GM06990 (cell line): ENCODE measurements around the gene ARID1B.

ENCODE experiments used
- DNase-seq: peaks from one replicate; pipeline ENCODE4 v3.0.0-alpha.2; 2011; ENCODE audit not compliant: insufficient read length; ENCODE audit errors: extremely low read depth
- H3K27me3 ChIP-seq: replicated peaks from 2 replicates; pipeline ENCODE4 v1.6.0; 2011; ENCODE audit warnings: low read length; ENCODE audit not compliant: control insufficient read depth, insufficient read depth
- H3K36me3 ChIP-seq: 2 replicates; pipeline ENCODE4 v1.5.1; 2011; ENCODE audit warnings: low read length; ENCODE audit not compliant: control insufficient read depth, insufficient read depth
- H3K4me3 ChIP-seq: replicated peaks from 2 replicates; pipeline ENCODE4 v1.5.1; 2011; ENCODE audit warnings: low read depth, mild to moderate bottlenecking, control low read depth, low read length
- TF ChIP-seq, protein P1 (sequence below): IDR thresholded peaks from 2 replicates; pipeline ENCODE4 v1.5.1; 2011; ENCODE audit warnings: low read length, control low read depth, mild to moderate bottlenecking, inconsistent platforms; ENCODE audit not compliant: insufficient read depth, poor library complexity, severe bottlenecking

The ARID1B gene

DNA sequence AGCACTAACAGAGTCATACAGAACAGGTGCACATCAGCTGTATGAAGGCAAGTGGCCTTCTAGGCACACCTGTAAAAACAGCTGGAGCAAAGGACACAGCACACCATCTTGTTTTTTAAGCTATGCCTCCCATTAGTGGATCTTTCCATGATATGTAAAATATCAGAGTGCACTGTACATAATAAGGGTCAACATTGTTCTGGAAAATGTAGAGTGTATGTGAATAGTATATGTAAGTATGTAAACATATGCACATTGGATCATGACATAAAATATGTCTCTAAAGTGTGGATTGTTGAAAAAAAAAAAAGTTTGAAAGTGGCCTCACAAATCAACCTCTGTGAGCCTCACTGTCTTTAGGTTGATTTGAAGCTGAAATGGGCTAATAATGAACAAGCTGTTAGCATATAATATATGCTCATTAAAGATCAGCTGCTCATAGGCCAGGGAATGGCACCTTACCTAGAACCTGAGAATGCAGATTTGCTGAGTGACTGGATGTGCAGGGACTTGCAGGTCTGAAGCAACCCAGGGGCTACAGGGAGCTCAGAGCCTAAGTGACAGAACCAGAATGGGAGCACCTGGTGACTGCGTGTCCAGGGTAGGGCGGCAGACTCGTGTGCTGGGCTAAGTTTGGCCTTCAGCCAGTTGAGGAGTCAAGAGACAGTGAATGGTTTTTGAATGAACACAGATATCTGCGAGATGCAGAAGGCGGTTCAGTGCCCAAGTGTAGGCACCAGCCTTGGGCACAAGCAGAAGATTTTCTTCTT is 347.5 kb downstream of the ARID1B start:
- DNase-seq: no peak
- Histone ChIP-seq H3K4me3 (no peak overlapping the region), H3K36me3 (peaks cover 2% of the 10 kb centered on the region), H3K27me3 (no peaks in the 10 kb centered on the region)
- TF ChIP-seq, protein P1, sequence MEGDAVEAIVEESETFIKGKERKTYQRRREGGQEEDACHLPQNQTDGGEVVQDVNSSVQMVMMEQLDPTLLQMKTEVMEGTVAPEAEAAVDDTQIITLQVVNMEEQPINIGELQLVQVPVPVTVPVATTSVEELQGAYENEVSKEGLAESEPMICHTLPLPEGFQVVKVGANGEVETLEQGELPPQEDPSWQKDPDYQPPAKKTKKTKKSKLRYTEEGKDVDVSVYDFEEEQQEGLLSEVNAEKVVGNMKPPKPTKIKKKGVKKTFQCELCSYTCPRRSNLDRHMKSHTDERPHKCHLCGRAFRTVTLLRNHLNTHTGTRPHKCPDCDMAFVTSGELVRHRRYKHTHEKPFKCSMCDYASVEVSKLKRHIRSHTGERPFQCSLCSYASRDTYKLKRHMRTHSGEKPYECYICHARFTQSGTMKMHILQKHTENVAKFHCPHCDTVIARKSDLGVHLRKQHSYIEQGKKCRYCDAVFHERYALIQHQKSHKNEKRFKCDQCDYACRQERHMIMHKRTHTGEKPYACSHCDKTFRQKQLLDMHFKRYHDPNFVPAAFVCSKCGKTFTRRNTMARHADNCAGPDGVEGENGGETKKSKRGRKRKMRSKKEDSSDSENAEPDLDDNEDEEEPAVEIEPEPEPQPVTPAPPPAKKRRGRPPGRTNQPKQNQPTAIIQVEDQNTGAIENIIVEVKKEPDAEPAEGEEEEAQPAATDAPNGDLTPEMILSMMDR: no peak

DNA sequence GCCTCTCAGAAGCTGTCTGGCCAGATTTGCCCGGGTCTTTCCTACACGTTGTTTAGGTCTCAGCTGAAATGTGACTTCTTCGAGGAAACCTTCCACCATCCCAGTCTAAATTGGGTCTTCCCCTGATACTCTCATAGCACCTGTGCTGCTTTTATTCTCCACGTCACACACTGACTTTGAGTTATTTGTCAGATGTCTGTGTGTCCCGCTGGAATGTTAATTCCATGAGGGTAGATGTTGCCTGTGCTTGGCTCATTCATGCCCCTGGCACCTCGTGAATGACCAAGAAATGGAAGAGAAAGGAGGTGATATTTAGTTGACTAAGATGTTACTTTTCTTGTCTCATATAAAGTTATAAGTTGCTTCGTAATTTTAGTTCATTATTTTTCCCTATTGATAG is 348.4 kb downstream of the ARID1B start:
- DNase-seq: no peak
- Histone ChIP-seq H3K27me3 (no peaks in the 10 kb centered on the region), H3K4me3 (no peak overlapping the region), H3K36me3 (peaks cover 2% of the 10 kb centered on the region)
- TF ChIP-seq, protein P1: no peak

DNA sequence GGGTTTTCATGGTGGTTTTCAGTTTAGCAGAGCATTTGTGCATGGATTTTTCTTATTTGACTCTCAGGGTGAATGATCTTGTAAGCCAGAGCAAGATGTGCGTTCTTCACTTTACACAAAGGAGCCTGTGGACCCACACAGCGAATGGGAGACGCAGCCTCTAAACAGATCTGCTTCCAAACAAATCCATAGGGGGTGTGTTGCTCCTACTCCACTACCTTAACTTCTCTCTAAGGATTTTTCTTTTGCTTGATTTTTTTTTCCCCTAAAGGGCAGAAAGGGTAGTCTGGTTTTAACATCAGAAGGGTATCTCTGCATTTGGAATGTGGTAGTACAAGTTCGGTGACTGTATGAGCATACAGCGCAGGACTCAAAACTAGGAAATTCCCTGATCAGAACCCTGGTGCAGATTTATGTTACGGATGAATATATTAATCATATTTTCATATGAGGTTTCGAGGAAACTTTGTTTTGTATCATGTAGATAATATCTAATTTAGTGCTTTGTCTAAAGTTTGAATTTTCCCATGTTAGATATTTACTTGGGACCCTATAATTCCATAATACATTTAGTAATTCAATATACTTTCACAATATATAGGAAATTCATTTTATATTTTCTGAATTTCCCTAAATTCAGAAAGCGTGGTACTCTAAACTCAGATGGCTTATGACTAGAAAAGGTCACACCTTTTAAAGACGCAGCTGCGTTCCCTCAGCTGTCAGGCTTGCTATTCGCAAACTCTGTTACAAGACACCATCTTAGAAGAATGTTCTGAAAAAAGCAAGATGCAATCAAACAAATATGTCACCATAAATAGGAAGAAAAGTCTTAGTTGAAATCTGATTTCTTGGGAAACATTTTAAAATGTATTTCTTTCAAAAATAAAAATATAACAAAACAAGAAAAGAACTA is 349.3 kb downstream of the ARID1B start:
- Histone ChIP-seq H3K27me3 (no peaks in the 10 kb centered on the region), H3K4me3 (no peak overlapping the region), H3K36me3 (peaks cover 2% of the 10 kb centered on the region)
- no peak for DNase-seq
- TF ChIP-seq, protein P1: no peak

DNA sequence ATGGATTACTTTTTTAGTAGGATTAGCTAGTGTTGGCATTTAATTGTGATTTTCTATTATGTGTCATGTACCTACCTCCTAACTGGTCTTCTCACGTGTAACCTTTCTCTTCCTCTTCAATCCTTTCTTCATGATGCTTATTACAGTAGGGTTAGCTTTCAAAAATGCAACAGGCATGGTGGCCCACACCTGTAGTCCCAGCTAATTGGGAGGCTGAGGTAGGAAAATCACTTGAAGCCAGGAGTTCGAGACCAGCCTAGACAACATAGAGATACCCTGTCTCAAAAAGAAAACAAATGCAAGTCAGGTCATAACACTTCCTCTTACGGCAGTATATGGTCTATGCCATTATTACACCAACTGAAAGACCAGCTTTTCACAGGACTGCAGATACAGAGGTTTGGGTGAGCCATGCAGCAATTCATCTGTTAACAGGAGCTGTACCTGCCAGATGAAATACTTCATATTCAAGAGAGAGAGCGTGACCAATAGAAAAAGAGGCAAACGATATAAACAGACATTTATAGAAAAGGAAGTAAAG is 351.1 kb downstream of the ARID1B start:
- DNase-seq: no peak
- no peak overlapping the region for H3K4me3 ChIP-seq
- TF ChIP-seq, protein P1: no peak
- H3K36me3 ChIP-seq: peaks cover 10% of the 10 kb centered on the region
- no peaks in the 10 kb centered on the region for H3K27me3 ChIP-seq

DNA sequence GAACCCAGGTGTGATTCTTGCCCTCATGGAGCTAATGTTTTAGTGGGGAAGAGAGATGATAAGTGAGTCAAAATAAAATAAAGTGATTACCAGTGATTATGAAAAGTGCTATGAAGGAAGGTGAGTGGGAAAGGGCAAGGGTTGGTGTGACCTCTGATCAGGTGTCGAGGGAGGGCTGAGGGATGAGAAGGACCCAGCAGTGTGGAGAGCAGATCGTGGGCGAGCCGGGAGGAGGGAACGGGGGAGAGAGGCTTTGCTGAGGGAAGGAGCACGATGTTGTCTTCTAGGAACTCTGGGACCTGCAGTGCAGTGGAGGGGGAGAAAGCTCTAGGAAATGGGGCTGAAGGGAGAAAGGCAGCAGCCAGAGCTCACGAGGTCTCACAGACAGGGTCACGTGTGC is 354.1 kb downstream of the ARID1B start:
- no peak overlapping the region for H3K4me3 ChIP-seq
- H3K27me3 ChIP-seq: no peaks in the 10 kb centered on the region
- TF ChIP-seq, protein P1: no peak
- no peak for DNase-seq
- H3K36me3 ChIP-seq: peaks cover 16% of the 10 kb centered on the region
